Nephron (organoid): ENCODE results near the gene RB1.
"Not testable (repeated sequence)": the region's sequence is repeated elsewhere in the genome, so short reads cannot be mapped to it uniquely, and the experiment has no call there.

Experiments
- H3K27ac Mint-ChIP-seq, 3 experiments: 2 replicates each; pipeline ENCODE4 v1.8.0; 2020; ENCODE audit warnings: mixed read lengths in 3 of 3, mild to moderate bottlenecking in 2 of 3, moderate library complexity in 1 of 3
- H3K27me3 Mint-ChIP-seq: 2 replicates; pipeline ENCODE4 v1.8.0; 2021; ENCODE audit warnings: low read depth, mild to moderate bottlenecking, moderate library complexity, mixed read lengths
- H3K36me3 Mint-ChIP-seq: 2 replicates; pipeline ENCODE4 v1.8.0; 2020; ENCODE audit warnings: low read depth, mixed read lengths
- H3K4me1 Mint-ChIP-seq: 2 replicates; pipeline ENCODE4 v1.8.0; 2020; ENCODE audit warnings: mixed read lengths
- H3K4me3 Mint-ChIP-seq, 3 experiments: 2 replicates each; pipeline ENCODE4 v1.8.0; 2020; ENCODE audit warnings: mild to moderate bottlenecking in 3 of 3, mixed read lengths in 3 of 3, moderate library complexity in 2 of 3
- H3K9me3 Mint-ChIP-seq: 2 replicates; pipeline ENCODE4 v1.8.0; 2020; ENCODE audit warnings: mixed read lengths
- CTCF ChIP-seq, 3 experiments: fragments of 200-600 bp; sonication (generic); IDR thresholded peaks; one replicate each; pipeline ENCODE4 v1.5.0; 2021; ENCODE audit warnings: antibody characterized with exemption in 3 of 3; ENCODE audit not compliant: unreplicated experiment in 3 of 3

The RB1 gene

DNA sequence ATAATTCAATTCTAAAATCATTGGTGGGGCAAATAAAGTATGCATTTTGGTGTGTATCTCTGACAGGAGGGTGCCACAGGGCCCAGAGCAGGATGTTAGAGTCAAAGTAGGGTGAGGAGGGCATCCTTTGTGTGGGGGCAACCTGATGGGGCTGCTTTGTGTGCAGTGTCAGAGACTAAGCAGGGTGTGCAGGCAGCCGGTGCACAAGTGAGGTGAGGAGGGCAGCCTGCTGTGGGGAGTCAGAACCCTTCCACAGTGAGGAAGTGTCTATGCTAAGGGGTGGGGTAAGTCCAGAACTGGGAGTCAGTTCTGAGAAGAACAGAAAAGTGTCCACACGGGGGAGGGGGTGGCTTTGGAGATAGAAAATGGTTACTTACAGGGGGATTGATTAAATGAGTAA, 40.7 kb downstream of the RB1 start:
- no peaks in the 10 kb centered on the region for H3K27me3 Mint-ChIP-seq
- H3K4me3 Mint-ChIP-seq = no peak overlapping the region
- TF ChIP-seq CTCF (IDR thresholded peaks at IDR 0.05; ENCODE audit: unreplicated experiment in 3 of 3) = no peak
- peaks cover 8% of the 10 kb centered on the region for H3K9me3 Mint-ChIP-seq
- peaks cover 44% of the 10 kb centered on the region for H3K36me3 Mint-ChIP-seq
- peaks cover 7% of the 10 kb centered on the region for H3K4me1 Mint-ChIP-seq
- H3K27ac Mint-ChIP-seq = peak overlapping the region in 1 of 3 experiments; percentile 83

DNA sequence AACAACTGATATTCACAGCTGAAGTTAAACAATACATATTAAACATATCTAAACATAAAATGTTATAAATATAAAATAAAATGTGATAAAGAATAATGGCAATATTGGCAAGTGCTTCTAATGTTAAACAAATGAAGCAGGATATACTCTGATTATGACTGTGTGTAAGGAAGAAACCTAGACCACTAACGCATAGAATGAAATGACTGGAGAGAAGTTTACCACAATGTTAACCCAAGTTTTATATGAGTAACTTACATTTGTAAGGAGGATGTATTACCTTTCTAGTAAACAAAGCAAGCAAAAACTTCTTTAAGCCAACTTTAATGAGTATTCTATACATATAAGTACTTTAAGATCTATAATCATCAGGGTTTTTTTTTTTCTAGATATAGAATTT, 43.0 kb downstream of the RB1 start:
- Mint-ChIP-seq H3K4me3 (no peak overlapping the region), H3K36me3 (peaks cover 52% of the 10 kb centered on the region), H3K9me3 (peaks cover 25% of the 10 kb centered on the region), H3K27me3 (no peaks in the 10 kb centered on the region), H3K4me1 (peaks cover 7% of the 10 kb centered on the region), H3K27ac (no peak overlapping the region)
- TF ChIP-seq CTCF (IDR thresholded peaks at IDR 0.05; ENCODE audit: unreplicated experiment in 3 of 3) = no peak

DNA sequence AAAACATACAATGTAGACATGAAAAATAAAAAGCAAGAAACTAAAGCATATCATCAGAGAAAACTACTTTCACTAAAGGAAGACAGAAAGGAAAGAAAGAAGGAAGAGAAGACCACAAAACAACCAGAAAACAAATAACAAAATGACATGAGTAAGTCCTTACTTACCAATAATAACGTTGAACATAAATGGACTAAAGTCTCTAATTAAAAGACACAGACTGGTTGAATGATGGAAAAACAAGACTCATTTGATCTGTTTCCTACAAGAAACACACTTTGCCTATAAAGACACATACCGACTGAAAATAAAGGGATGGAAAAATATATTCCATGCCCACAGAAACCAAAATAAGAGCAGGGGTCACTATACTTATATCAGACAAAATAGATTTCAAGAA, 46.0 kb downstream of the RB1 start:
- Mint-ChIP-seq H3K27me3 (no peaks in the 10 kb centered on the region), H3K4me1 (peaks cover 7% of the 10 kb centered on the region), H3K27ac (no peak overlapping the region), H3K36me3 (peaks cover 72% of the 10 kb centered on the region), H3K9me3 (peaks cover 52% of the 10 kb centered on the region), H3K4me3 (no peak overlapping the region)
- no peak for TF ChIP-seq CTCF (IDR thresholded peaks at IDR 0.05; ENCODE audit: unreplicated experiment in 3 of 3)

DNA sequence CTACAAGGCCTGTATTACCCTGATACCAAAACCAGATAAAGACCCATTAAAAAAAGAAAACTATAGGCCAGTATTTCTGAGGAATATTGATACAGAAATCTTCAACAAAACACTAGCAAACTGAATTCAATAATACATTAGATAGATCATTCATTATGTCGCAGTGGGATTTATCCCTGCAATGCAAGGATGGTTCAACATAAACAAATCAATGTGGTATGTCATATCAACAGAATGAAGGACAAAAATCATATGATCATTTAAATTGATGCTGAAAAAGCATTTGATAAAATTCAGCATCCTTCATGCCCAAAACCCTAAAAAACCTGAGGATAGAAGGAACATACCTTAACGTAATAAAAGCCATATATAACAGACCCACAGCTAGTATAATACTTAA, 50.0 kb downstream of the RB1 start:
- Mint-ChIP-seq H3K27ac (no peak overlapping the region), H3K36me3 (peaks cover 74% of the 10 kb centered on the region), H3K4me1 (no peaks in the 10 kb centered on the region), H3K4me3 (no peak overlapping the region), H3K27me3 (no peaks in the 10 kb centered on the region), H3K9me3 (peaks cover 59% of the 10 kb centered on the region)
- no peak for TF ChIP-seq CTCF (IDR thresholded peaks at IDR 0.05; ENCODE audit: unreplicated experiment in 3 of 3)

DNA sequence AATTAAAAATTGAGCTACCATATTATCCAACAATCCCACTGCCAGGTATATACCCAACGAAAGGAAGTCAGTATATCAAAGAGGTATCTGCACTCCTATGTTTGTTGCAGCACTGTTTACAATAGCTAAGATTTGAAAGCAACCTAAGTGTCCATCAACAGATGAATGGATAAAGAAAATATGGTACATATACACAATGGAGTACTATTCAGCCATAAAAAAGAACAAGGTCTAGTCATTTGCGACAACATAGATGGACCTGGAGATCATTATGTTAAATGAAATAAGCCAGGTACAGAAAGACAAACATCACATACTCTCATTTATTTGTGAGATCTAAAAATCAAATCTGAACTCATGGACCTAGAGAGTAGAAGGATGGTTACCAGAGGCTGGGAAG, 52.0 kb downstream of the RB1 start:
- H3K27ac Mint-ChIP-seq, H3K4me1 Mint-ChIP-seq, H3K27me3 Mint-ChIP-seq, H3K4me3 Mint-ChIP-seq: not testable (repeated sequence)
- H3K36me3 Mint-ChIP-seq = peaks cover 64% of the 10 kb centered on the region
- peaks cover 44% of the 10 kb centered on the region for H3K9me3 Mint-ChIP-seq

- Mint-ChIP-seq H3K27me3 (no peaks in the 10 kb centered on the region), H3K4me1 (no peaks in the 10 kb centered on the region), H3K4me3 (no peak overlapping the region), H3K36me3 (peaks cover 56% of the 10 kb centered on the region), H3K9me3 (peaks cover 33% of the 10 kb centered on the region), H3K27ac (no peak overlapping the region)
- TF ChIP-seq CTCF (IDR thresholded peaks at IDR 0.05; ENCODE audit: unreplicated experiment in 3 of 3) = no peak
These were observed 53.2 kb downstream of the RB1 start for GRCh38 chr13:48356750-48357149.
